Transverse colon (tissue), 4 donors: ENCODE results near the gene CABP4.
A peak's percentile ranks its signal among the peaks of the same experiment; 100 is the strongest.

Experiments
- CTCF ChIP-seq, 5 experiments: fragments of 200-600 bp in 3 of 5; fragments of 450-650 bp in 2 of 5; sonication (generic) in 3 of 5; IDR thresholded peaks; 1 replicate in 2 of 5; 2 replicates in 3 of 5; pipeline ENCODE4 v1.5.1; 2016 to 2017; ENCODE audit warnings: antibody characterized with exemption in 5 of 5, inconsistent platforms in 3 of 5, mild to moderate bottlenecking in 2 of 5, moderate library complexity in 1 of 5
- EP300 ChIP-seq: sonication (generic); formaldehyde crosslinking; IDR thresholded peaks from one replicate; pipeline ENCODE4 v1.6.1; 2017; ENCODE audit warnings: antibody characterized with exemption, low read depth
- POLR2A ChIP-seq: fragments of 450-650 bp; IDR thresholded peaks from one replicate; pipeline ENCODE4 v1.6.1; 2016; ENCODE audit warnings: antibody characterized with exemption, mild to moderate bottlenecking, moderate library complexity
- POLR2AphosphoS5 ChIP-seq, 3 donors: sonication (generic); formaldehyde crosslinking; IDR thresholded peaks; one replicate each; pipeline ENCODE4 v1.6.1; 2016; ENCODE audit warnings: antibody characterized with exemption in 3 of 3

- no peak for TF ChIP-seq CTCF (IDR thresholded peaks at IDR 0.05)
- peak; percentile 6 for TF ChIP-seq POLR2A
- TF ChIP-seq POLR2AphosphoS5 (IDR thresholded peaks at IDR 0.05), result peak in 1 of 3 donors; percentile 34
- no peak for TF ChIP-seq EP300
Observed at GRCh38 chr11:67463680-67464410, 8.7 kb downstream of the CABP4 start.
